GM18508 (cell line): ENCODE measurements around the gene LCA5L.

Experiments used
- ATAC-seq: cut with Tn5 transposase; IDR thresholded peaks from one replicate; pipeline ENCODE4 v1.9.1; 2021; ENCODE audit warnings: moderate number of reproducible peaks; ENCODE audit not compliant: insufficient read depth, unreplicated experiment

LCA5L gene

DNA sequence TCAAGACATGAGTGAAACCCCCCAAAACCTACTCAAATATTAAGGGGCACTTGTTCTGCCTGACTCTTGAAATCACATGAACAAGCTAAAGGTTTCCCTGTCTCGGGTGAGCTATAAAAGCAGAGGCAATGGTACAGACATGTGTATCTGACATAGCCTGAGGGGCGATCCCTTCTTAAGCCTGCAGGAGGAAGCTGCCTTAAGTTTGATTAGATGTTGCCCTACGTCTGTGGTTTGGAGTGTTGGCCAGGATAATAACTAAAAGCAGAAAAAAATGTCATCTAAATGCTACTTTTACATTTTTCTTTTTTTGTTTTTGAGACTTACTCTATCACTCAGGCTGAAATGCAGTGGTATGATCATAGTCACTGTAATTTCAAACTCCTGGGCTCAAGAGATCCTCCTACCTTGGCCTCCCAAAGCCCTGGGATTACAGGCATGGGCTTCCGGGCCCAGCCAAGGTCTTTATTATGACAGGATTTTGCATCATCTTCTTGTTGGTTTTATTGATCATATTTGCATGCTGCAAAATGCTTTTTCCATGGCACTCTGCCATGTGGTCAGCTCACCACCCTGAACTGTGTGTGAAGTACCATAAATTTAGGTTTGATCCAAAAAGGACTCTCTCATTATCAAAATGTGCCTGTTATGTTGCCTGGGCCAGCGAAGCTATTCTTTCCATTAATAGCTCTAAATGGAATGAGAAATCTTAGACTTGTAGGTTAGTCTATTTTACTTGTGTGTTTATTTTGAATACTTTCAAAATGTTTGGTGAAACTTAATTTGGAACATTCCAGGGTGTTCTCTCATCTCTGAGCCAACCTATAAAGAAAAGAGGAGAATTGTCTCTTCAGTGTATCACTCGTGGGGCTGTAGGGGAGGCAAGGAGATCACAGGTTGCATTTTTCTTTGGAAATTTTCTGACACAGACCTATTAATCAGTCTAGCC lies 81.7 kb downstream of the LCA5L start:
- ATAC-seq, result no peak

GRCh38 chr21:39362733-39363132 lies 82.8 kb downstream of the LCA5L start:
- ATAC-seq, result no peak

GRCh38 chr21:39359382-39359781 lies 86.2 kb downstream of the LCA5L start:
- ATAC-seq, result no peak
